ENCODE results near the gene VPS16.

DNA sequence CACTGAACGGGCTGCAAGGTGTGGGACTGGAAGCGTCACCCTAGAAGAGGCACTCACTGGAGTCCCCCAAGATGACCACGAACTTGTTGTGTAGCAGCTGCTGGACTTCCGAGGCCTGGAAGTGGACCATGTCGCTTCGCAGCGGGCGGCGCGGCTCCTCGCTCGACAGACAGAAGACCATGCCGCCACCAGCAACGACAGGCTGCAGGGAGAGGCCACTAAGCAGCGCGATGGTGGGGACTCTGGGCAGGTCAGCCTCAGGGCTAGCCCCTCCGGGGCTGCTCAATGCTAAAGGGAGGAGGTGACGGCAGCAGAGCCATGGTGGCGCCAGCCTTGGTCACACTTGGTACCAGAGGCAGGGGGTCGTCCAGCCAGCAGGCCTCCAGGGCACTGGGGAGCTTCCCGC lies 810 bp upstream of the VPS16 start:
- TF ChIP-seq, protein P1, sequence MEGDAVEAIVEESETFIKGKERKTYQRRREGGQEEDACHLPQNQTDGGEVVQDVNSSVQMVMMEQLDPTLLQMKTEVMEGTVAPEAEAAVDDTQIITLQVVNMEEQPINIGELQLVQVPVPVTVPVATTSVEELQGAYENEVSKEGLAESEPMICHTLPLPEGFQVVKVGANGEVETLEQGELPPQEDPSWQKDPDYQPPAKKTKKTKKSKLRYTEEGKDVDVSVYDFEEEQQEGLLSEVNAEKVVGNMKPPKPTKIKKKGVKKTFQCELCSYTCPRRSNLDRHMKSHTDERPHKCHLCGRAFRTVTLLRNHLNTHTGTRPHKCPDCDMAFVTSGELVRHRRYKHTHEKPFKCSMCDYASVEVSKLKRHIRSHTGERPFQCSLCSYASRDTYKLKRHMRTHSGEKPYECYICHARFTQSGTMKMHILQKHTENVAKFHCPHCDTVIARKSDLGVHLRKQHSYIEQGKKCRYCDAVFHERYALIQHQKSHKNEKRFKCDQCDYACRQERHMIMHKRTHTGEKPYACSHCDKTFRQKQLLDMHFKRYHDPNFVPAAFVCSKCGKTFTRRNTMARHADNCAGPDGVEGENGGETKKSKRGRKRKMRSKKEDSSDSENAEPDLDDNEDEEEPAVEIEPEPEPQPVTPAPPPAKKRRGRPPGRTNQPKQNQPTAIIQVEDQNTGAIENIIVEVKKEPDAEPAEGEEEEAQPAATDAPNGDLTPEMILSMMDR (IDR thresholded peaks at IDR 0.05): no peak
- no peak for TF ChIP-seq POLR2AphosphoS5 (IDR thresholded peaks at IDR 0.05; ENCODE audit: insufficient read depth in 1 of 2, low read depth in 1 of 2)
- TF ChIP-seq POLR2A (IDR thresholded peaks at IDR 0.05): no peak
